Mesothelial cell of epicardium (in vitro differentiated cells): ENCODE data around the gene NCBP3. TPM values are rescaled to one million over a fixed set of nuclear protein-coding genes. Genes with fewer than 3 reads are reported as not detected.

Experiments
- DNase-seq, 2 experiments: peaks; one replicate each; pipeline ENCODE4 v3.0.0; 2021; ENCODE audit warnings: low spot score in 2 of 2; ENCODE audit not compliant: unreplicated experiment in 2 of 2
- H3K27ac Mint-ChIP-seq: 2 replicates; pipeline ENCODE4 v1.8.0; 2021; ENCODE audit warnings: mixed read lengths
- H3K27me3 Mint-ChIP-seq: 2 replicates; pipeline ENCODE4 v1.8.0; 2021; ENCODE audit warnings: low read depth, mixed read lengths
- H3K36me3 Mint-ChIP-seq: 2 replicates; pipeline ENCODE4 v1.8.0; 2021; ENCODE audit warnings: mixed read lengths
- H3K4me1 Mint-ChIP-seq: 2 replicates; pipeline ENCODE4 v1.8.0; 2021; ENCODE audit warnings: mixed read lengths
- H3K4me3 Mint-ChIP-seq: 2 replicates; pipeline ENCODE4 v1.8.0; 2021; ENCODE audit warnings: mild to moderate bottlenecking, moderate library complexity, mixed read lengths
- H3K9me3 Mint-ChIP-seq: 2 replicates; pipeline ENCODE4 v1.8.0; 2021; ENCODE audit warnings: mixed read lengths
- total RNA-seq: library from RNA; stranded (reverse); gene quantifications from 3 replicates; pipeline ENCODE4 v1.2.1, GENCODE V29; 2021
- TF ChIP-seq, protein P1 (sequence below): fragments of 200-600 bp; sonication (generic); IDR thresholded peaks from one replicate; pipeline ENCODE4 v1.5.0; 2021; ENCODE audit warnings: antibody characterized with exemption; ENCODE audit not compliant: unreplicated experiment

NCBP3 gene
- total RNA-seq, 1 donor from 2014 or later = 97.0 TPM

DNA sequence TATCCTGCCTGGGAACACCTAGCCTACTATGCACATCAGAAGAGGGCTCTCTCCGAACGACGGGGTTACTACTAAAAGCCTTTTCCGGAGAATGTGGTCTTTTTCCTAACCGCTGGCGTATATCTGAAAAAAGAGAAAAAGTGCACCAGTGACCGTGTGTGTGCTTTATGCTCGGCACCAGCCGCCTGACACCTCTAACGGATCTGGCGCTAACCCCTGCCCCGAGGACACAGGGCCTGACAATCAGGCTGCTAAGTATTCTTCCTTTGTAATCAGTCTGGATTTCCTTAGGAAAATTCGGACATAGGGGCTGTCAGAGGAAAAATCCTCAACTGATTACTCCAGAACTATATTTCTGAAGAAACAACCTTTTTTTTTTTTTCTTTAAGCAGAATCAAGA is 31.7 kb downstream of the NCBP3 start:
- Mint-ChIP-seq H3K36me3 (peaks cover 24% of the 10 kb centered on the region), H3K27me3 (no peaks in the 10 kb centered on the region), H3K4me3 (no peak overlapping the region), H3K27ac (no peak overlapping the region), H3K4me1 (no peaks in the 10 kb centered on the region), H3K9me3 (no peaks in the 10 kb centered on the region)
- TF ChIP-seq, protein P1, sequence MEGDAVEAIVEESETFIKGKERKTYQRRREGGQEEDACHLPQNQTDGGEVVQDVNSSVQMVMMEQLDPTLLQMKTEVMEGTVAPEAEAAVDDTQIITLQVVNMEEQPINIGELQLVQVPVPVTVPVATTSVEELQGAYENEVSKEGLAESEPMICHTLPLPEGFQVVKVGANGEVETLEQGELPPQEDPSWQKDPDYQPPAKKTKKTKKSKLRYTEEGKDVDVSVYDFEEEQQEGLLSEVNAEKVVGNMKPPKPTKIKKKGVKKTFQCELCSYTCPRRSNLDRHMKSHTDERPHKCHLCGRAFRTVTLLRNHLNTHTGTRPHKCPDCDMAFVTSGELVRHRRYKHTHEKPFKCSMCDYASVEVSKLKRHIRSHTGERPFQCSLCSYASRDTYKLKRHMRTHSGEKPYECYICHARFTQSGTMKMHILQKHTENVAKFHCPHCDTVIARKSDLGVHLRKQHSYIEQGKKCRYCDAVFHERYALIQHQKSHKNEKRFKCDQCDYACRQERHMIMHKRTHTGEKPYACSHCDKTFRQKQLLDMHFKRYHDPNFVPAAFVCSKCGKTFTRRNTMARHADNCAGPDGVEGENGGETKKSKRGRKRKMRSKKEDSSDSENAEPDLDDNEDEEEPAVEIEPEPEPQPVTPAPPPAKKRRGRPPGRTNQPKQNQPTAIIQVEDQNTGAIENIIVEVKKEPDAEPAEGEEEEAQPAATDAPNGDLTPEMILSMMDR = no peak
- DNase-seq = no peak

DNA sequence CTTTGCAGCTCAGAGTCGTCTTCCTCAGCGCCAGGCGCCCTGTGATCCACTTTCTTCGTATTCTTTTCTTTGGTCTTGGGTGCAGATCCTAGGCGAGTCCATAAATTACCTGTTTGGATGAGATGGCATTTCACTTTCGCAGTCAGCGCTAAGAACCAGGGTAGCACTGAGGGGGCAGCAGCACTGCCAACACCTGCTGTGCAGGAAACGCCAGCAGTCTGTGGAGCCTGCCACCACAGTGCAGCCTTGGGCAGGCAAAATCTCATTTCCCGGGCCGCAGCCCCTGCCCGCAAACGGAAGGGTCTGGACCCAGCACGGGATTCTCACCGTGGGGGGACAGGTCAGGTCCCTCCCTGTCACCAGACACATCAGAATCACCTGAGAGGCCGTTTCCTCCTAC is 32.9 kb downstream of the NCBP3 start:
- H3K4me3 Mint-ChIP-seq = no peak overlapping the region
- no peaks in the 10 kb centered on the region for H3K4me1 Mint-ChIP-seq
- no peak overlapping the region for H3K27ac Mint-ChIP-seq
- no peaks in the 10 kb centered on the region for H3K9me3 Mint-ChIP-seq
- no peaks in the 10 kb centered on the region for H3K27me3 Mint-ChIP-seq
- DNase-seq = no peak
- H3K36me3 Mint-ChIP-seq = peaks cover 20% of the 10 kb centered on the region
- TF ChIP-seq, protein P1 = no peak

DNA sequence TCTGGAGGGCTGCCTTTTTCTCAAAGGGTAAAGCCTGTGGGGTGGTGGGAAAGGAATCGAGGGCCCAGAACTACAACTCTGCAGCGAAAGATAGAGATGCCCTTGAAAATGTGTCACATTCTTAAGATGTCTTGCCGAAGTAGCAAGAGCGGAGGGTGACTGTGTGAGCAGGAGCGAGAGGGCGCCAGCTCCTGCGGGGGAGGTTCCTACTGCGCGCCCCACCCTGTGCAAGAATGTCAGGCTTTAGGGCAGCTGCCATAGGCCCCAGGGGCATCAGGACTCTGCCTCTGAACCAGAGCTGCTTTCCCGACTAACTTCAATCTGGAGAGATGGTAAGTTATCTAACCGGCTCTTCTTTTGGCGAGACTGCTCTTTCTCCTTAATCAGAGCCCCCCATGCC is 33.3 kb downstream of the NCBP3 start:
- Mint-ChIP-seq H3K36me3 (peaks cover 22% of the 10 kb centered on the region), H3K4me1 (no peaks in the 10 kb centered on the region), H3K27me3 (no peaks in the 10 kb centered on the region), H3K4me3 (no peak overlapping the region), H3K9me3 (no peaks in the 10 kb centered on the region), H3K27ac (peak overlapping the region; percentile 11)
- DNase-seq = no peak
- TF ChIP-seq, protein P1 = no peak

DNA sequence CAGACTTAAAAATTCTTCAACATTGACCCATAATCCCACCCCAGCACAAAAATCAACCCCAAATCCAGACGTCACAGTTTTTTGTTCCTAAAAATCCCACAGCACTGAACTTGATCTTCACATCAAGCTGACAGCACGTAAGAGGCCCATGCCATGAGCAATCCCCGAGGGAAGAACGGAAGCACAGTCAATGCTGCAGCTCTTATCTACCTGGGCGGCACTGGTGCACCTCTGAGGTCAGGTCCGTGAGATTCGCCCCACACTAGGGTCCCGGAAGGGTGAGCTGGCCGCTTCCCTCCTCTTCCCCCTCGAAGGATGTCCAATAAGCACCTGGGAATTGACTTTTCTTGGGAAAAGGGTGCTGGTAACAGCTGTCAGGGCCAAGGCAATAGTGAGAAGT is 33.8 kb downstream of the NCBP3 start:
- peaks cover 24% of the 10 kb centered on the region for H3K36me3 Mint-ChIP-seq
- DNase-seq = no peak
- H3K9me3 Mint-ChIP-seq = no peaks in the 10 kb centered on the region
- H3K4me3 Mint-ChIP-seq = no peak overlapping the region
- no peaks in the 10 kb centered on the region for H3K4me1 Mint-ChIP-seq
- TF ChIP-seq, protein P1 = no peak
- H3K27me3 Mint-ChIP-seq = no peaks in the 10 kb centered on the region
- no peak overlapping the region for H3K27ac Mint-ChIP-seq

DNA sequence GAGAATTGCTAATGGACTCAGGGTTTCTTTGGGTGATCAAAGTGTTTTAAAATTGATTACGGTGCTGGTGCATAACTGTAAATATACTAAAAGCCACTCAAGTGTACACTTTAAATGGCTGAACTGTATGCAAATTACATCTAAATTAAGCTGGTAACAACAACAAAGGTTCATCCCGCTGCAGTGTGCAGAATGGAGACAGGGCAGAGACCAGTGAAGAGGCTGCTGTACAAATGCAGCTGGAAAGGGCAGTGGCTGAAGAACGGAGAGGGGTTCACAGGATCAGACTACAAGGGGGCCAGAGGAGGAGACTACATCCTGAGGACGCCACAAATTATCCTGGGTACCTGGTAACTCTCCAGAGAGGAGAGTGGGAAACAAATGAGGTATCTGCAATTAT is 36.0 kb downstream of the NCBP3 start:
- no peak overlapping the region for H3K4me3 Mint-ChIP-seq
- no peaks in the 10 kb centered on the region for H3K4me1 Mint-ChIP-seq
- no peak for DNase-seq
- no peaks in the 10 kb centered on the region for H3K27me3 Mint-ChIP-seq
- no peak overlapping the region for H3K27ac Mint-ChIP-seq
- TF ChIP-seq, protein P1 = no peak
- peaks cover 33% of the 10 kb centered on the region for H3K36me3 Mint-ChIP-seq
- no peaks in the 10 kb centered on the region for H3K9me3 Mint-ChIP-seq

DNA sequence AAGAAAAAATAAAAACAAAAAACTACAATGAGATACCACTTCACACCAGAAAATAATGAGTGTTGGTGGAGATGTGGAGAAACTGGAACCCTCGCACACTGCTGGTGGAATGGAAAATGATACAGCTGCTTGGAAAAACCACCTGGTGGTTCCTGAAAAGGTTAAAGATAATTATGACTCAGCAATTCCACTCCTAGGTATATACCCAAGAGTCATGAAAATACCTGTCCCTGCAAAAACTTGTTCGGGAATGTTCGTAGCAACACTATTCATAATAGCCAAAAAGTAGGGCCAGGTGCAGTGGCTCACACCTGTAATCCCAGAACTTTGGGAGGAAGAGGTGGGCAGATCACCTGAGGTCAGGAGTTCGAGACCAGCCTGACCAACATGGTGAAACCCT is 36.9 kb downstream of the NCBP3 start:
- Mint-ChIP-seq H3K4me1 (no peaks in the 10 kb centered on the region), H3K4me3 (no peak overlapping the region), H3K9me3 (no peaks in the 10 kb centered on the region), H3K27ac (no peak overlapping the region), H3K36me3 (peaks cover 28% of the 10 kb centered on the region), H3K27me3 (no peaks in the 10 kb centered on the region)
- DNase-seq = no peak
- TF ChIP-seq, protein P1 = no peak
